OCI-LY1 (cell line): ENCODE measurements around the gene PCSK5.

ENCODE experiments used
- H2AFZ ChIP-seq: fragments of 200-600 bp; sonication (generic), shearing (Covaris generic); 2 replicates; pipeline ENCODE4 v1.6.0; 2014; ENCODE audit warnings: antibody characterized with exemption, mild to moderate bottlenecking, low read length
- H3F3A ChIP-seq: fragments of 200-600 bp; sonication (generic), shearing (Covaris generic); 2 replicates; pipeline ENCODE4 v1.6.0; 2014; ENCODE audit warnings: mild to moderate bottlenecking, antibody characterized with exemption, low read length, moderate library complexity; ENCODE audit not compliant: insufficient read depth
- H3K27ac ChIP-seq: fragments of 200-600 bp; sonication (generic); 2 replicates; pipeline ENCODE4 v1.5.1; 2014; ENCODE audit warnings: low read length, mixed run types, mild to moderate bottlenecking, low read depth; ENCODE audit not compliant: poor library complexity, severe bottlenecking
- H3K27me3 ChIP-seq: fragments of 200-600 bp; sonication (generic); 2 replicates; pipeline ENCODE4 v1.6.0; 2014; ENCODE audit warnings: antibody characterized with exemption, mild to moderate bottlenecking, low read length, moderate library complexity; ENCODE audit not compliant: insufficient read depth
- H3K36me3 ChIP-seq: fragments of 200-600 bp; sonication (generic); 2 replicates; pipeline ENCODE4 v1.6.1; 2014; ENCODE audit warnings: mild to moderate bottlenecking, antibody characterized with exemption, low read length, moderate library complexity, mixed read lengths; ENCODE audit not compliant: insufficient read depth
- H3K4me1 ChIP-seq: fragments of 200-600 bp; sonication (generic); 2 replicates; pipeline ENCODE4 v1.5.1; 2014; ENCODE audit warnings: mild to moderate bottlenecking, low read length, moderate library complexity; ENCODE audit not compliant: insufficient read depth, severe bottlenecking
- H3K4me2 ChIP-seq: fragments of 200-600 bp; sonication (generic), shearing (Covaris generic); 2 replicates; pipeline ENCODE4 v1.6.1; 2014; ENCODE audit warnings: low read length
- H3K4me3 ChIP-seq: fragments of 200-600 bp; sonication (generic); 2 replicates; pipeline ENCODE4 v1.5.1; 2014; ENCODE audit warnings: low read length, low read depth, mild to moderate bottlenecking, mixed read lengths; ENCODE audit not compliant: poor library complexity, severe bottlenecking
- H3K79me2 ChIP-seq: fragments of 200-600 bp; shearing (Covaris generic); 2 replicates; pipeline ENCODE4 v1.6.1; 2016; ENCODE audit warnings: mixed run types, low read length, mixed read lengths; ENCODE audit not compliant: insufficient read depth
- H3K9ac ChIP-seq: fragments of 200-600 bp; sonication (generic), shearing (Covaris generic); 2 replicates; pipeline ENCODE4 v1.6.1; 2014; ENCODE audit warnings: mild to moderate bottlenecking, low read length, mixed read lengths
- H3K9me2 ChIP-seq: fragments of 200-600 bp; sonication (generic), shearing (Covaris generic); 2 replicates; pipeline ENCODE4 v1.6.1; 2014; ENCODE audit warnings: low read depth, mild to moderate bottlenecking, low read length, mixed read lengths
- H3K9me3 ChIP-seq: fragments of 200-600 bp; shearing (Covaris generic); 2 replicates; pipeline ENCODE4 v1.6.1; 2014; ENCODE audit warnings: low read length, mixed read lengths
- H4K20me1 ChIP-seq: fragments of 200-600 bp; sonication (generic), shearing (Covaris generic); 2 replicates; pipeline ENCODE4 v1.6.0; 2016; ENCODE audit warnings: mild to moderate bottlenecking, low read length; ENCODE audit not compliant: insufficient read depth
- EZH2 ChIP-seq: fragments of 200-600 bp; sonication (generic), shearing (Covaris generic); IDR thresholded peaks from 2 replicates; pipeline ENCODE4 v1.8.0; 2017; ENCODE audit warnings: borderline replicate concordance, mixed run types, mild to moderate bottlenecking, antibody characterized with exemption, low read length, moderate library complexity, mixed read lengths
- TF ChIP-seq, protein P1 (sequence below): fragments of 200-600 bp; sonication (generic), shearing (Covaris generic); IDR thresholded peaks from 2 replicates; pipeline ENCODE4 v1.5.1; 2017; ENCODE audit warnings: mild to moderate bottlenecking, antibody characterized with exemption, low read length, moderate library complexity, mixed read lengths

PCSK5 gene

DNA sequence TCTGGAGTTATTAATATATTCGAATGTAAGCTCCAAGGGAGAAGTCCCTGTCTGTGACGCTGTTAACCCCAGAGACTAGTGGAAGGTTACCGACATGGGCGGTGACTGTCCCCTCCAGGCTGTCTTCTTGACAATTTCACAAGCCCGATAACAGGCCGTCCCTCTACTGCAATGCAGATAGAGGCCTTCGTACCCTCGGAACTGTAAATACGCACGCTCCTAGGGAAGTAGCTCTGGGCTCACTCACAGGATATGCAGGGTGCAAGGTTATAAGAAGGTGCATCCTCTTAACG, 504.4 kb downstream of the PCSK5 start:
- peaks cover 25% of the 10 kb centered on the region for H3K4me1 ChIP-seq
- TF ChIP-seq EZH2: no peak
- TF ChIP-seq, protein P1, sequence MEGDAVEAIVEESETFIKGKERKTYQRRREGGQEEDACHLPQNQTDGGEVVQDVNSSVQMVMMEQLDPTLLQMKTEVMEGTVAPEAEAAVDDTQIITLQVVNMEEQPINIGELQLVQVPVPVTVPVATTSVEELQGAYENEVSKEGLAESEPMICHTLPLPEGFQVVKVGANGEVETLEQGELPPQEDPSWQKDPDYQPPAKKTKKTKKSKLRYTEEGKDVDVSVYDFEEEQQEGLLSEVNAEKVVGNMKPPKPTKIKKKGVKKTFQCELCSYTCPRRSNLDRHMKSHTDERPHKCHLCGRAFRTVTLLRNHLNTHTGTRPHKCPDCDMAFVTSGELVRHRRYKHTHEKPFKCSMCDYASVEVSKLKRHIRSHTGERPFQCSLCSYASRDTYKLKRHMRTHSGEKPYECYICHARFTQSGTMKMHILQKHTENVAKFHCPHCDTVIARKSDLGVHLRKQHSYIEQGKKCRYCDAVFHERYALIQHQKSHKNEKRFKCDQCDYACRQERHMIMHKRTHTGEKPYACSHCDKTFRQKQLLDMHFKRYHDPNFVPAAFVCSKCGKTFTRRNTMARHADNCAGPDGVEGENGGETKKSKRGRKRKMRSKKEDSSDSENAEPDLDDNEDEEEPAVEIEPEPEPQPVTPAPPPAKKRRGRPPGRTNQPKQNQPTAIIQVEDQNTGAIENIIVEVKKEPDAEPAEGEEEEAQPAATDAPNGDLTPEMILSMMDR: no peak

DNA sequence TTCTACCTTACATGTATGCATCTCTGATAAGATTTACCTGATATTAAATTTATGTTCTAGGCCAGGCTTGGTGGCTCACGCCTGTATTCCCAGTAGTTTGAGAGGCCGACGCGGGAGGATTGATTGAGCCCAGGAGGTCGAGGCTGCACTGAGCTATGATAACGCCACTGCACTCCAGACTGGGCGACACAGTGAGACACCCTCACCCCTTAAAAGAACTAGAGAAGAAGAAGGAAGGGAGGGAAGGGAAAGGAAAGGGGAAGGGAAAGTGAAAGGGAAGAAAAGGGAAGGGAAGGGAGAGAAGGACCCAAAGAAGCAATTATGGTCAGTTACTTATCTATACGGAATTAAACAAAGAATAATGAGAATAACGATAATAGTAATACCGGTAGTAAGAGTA, 504.9 kb downstream of the PCSK5 start:
- Histone ChIP-seq H3K79me2 (peaks cover 18% of the 10 kb centered on the region), H3K9ac (peak overlapping the region; percentile 67), H3F3A (no peaks in the 10 kb centered on the region), H3K4me3 (peak overlapping the region; percentile 83), H3K36me3 (peaks cover 26% of the 10 kb centered on the region), H3K27ac (peak overlapping the region; percentile 78), H3K9me3 (peaks cover 4% of the 10 kb centered on the region; the same call in 1 of the 2 replicates), H3K27me3 (no peaks in the 10 kb centered on the region), H3K4me2 (peak overlapping the region; percentile 78), H3K4me1 (peaks cover 25% of the 10 kb centered on the region), H2AFZ (peak overlapping the region; percentile 50; the same call in 1 of the 2 replicates), H3K9me2 (no peaks in the 10 kb centered on the region), H4K20me1 (no peaks in the 10 kb centered on the region)
- no peak for TF ChIP-seq EZH2
- TF ChIP-seq, protein P1: no peak

More for the DNA sequence above, 504.4 kb downstream of the PCSK5 start:
- peak overlapping the region; percentile 67 for H3K9ac ChIP-seq
- no peaks in the 10 kb centered on the region for H3K9me2 ChIP-seq
- peaks cover 18% of the 10 kb centered on the region for H3K79me2 ChIP-seq
- H3K4me2 ChIP-seq: peak overlapping the region; percentile 78
- H3K36me3 ChIP-seq: peaks cover 28% of the 10 kb centered on the region
- H3K27me3 ChIP-seq: no peaks in the 10 kb centered on the region
- H3K4me3 ChIP-seq: peak overlapping the region; percentile 83
- no peaks in the 10 kb centered on the region for H3F3A ChIP-seq
- H4K20me1 ChIP-seq: no peaks in the 10 kb centered on the region
- 0 out of 2 replicates have a peak overlapping the region, but pooled peaks have one; percentile 16 for H2AFZ ChIP-seq
- peaks cover 4% of the 10 kb centered on the region; the same call in 1 of the 2 replicates for H3K9me3 ChIP-seq
- H3K27ac ChIP-seq: peak overlapping the region; percentile 78

DNA sequence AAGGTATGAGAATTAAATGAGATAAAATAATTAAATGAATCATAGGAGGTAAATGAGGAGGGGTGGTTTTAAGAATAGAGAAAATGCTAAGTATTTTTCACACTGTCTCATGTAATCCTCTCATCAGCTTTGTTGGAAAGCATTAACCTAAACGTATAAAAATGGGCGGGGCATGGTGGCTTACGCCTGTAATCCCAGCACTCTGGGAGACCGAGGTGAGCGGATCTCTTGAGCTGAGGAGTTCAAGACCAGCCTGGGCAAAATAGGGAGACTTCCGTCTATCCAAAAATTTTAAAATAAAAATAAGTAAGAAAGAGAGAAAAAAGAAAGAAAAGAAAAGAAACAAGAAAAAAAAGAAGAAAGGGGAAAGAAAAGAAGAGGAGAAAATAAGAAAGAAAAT, 505.7 kb downstream of the PCSK5 start:
- TF ChIP-seq EZH2: no peak
- TF ChIP-seq, protein P1: no peak
- Histone ChIP-seq H3K79me2 (peaks cover 18% of the 10 kb centered on the region), H3K36me3 (peaks cover 18% of the 10 kb centered on the region), H3K27me3 (no peaks in the 10 kb centered on the region), H2AFZ (no peak overlapping the region), H3K4me2 (no peak overlapping the region), H3K27ac (no peak overlapping the region), H3K9ac (no peak overlapping the region), H3K9me2 (no peaks in the 10 kb centered on the region), H4K20me1 (no peaks in the 10 kb centered on the region), H3K4me1 (peaks cover 25% of the 10 kb centered on the region), H3F3A (no peaks in the 10 kb centered on the region), H3K9me3 (peaks cover 4% of the 10 kb centered on the region; the same call in 1 of the 2 replicates), H3K4me3 (no peak overlapping the region)
